HepG2 (cell line): Measurements from ENCODE around the gene USP12. TPM values are rescaled to one million over a fixed set of nuclear protein-coding genes. Genes with fewer than 3 reads are reported as not detected.

Experiments used
- CHD2 ChIP-seq: IDR thresholded peaks from 2 replicates; pipeline ENCODE4 v1.6.1; 2011; ENCODE audit warnings: low read depth, low read length, improper control_type of control experiment
- ERF ChIP-seq: IDR thresholded peaks from 2 replicates; pipeline ENCODE4 v1.6.1; 2018; ENCODE audit warnings: missing biosample characterization, missing genetic modification reagents
- EZH2 ChIP-seq: conservative IDR thresholded peaks from 2 replicates; pipeline ENCODE4 v1.6.1; 2012; ENCODE audit warnings: mild to moderate bottlenecking, low read depth, low read length, moderate library complexity
- KLF9 ChIP-seq: IDR thresholded peaks from 2 replicates; pipeline ENCODE4 v1.6.1; 2016; ENCODE audit warnings: low read depth
- MYC ChIP-seq: sonication (generic); formaldehyde crosslinking; IDR thresholded peaks from 2 replicates; pipeline ENCODE4 v1.9.0; 2021; ENCODE audit warnings: missing genetic modification reagents, borderline replicate concordance
- NAIF1 ChIP-seq: sonication (generic); formaldehyde crosslinking; IDR thresholded peaks from 2 replicates; pipeline ENCODE4 v1.5.0; 2020; ENCODE audit warnings: mild to moderate bottlenecking, missing genetic modification reagents, borderline replicate concordance
- ZFP1 ChIP-seq: IDR thresholded peaks from 2 replicates; pipeline ENCODE4 v1.6.1; 2016
- ZNF430 ChIP-seq: sonication (generic); formaldehyde crosslinking; IDR thresholded peaks from 2 replicates; pipeline ENCODE4 v1.9.0; 2021; ENCODE audit warnings: mild to moderate bottlenecking, missing genetic modification reagents
- ZNF44 ChIP-seq: sonication (generic); formaldehyde crosslinking; IDR thresholded peaks from 2 replicates; pipeline ENCODE4 v1.5.1; 2020; ENCODE audit warnings: mild to moderate bottlenecking, missing genetic modification reagents
- polyA plus RNA-seq, 8 experiments: library from polyadenylated mRNA; depleted of rRNA in 3 of 8; stranded (reverse) in 7 of 8; unstranded in 1 of 8; fragments of >200 nt; fragmentation: Illumina TruSeq in 4 of 8; extraction: Trizol in 4 of 8; gene quantifications; 2 replicates each; pipeline versions ENCODE4 v1.2.1 to v1.2.3, GENCODE V29; 2011 to 2016; ENCODE audit warnings: low read depth in 4 of 8, missing spikeins in 1 of 8, mixed read lengths in 1 of 8; ENCODE audit not compliant: insufficient read depth in 1 of 8
- total RNA-seq, 5 experiments: library from RNA; depleted of rRNA; stranded (reverse); fragments of >200 nt; fragmentation: Illumina TruSeq; extraction: Trizol; gene quantifications; 2 replicates each; pipeline ENCODE4 v1.2.3, GENCODE V29; 2016; ENCODE audit warnings: low read depth in 1 of 5
- TF ChIP-seq, protein P1 (sequence below): sonication (generic); formaldehyde crosslinking; IDR thresholded peaks from 2 replicates; pipeline ENCODE4 v1.4.0; 2020; ENCODE audit warnings: missing genetic modification reagents, borderline replicate concordance
- TF ChIP-seq, protein P2 (sequence below): sonication (generic); formaldehyde crosslinking; IDR thresholded peaks from 2 replicates; pipeline ENCODE4 v1.8.0; 2022; ENCODE audit warnings: missing genetic modification reagents, mild to moderate bottlenecking, borderline replicate concordance
- TF ChIP-seq, protein P3 (sequence below): sonication (generic); formaldehyde crosslinking; IDR thresholded peaks from 2 replicates; pipeline ENCODE4 v1.8.0; 2022; ENCODE audit warnings: low read depth, missing genetic modification reagents
- TF ChIP-seq, protein P4 (sequence below): sonication (generic); formaldehyde crosslinking; IDR thresholded peaks from 2 replicates; pipeline ENCODE4 v1.5.0; 2020; ENCODE audit warnings: missing genetic modification reagents
- TF ChIP-seq, protein P5 (sequence below): sonication (generic); formaldehyde crosslinking; IDR thresholded peaks from 2 replicates; pipeline ENCODE4 v1.8.1; 2022; ENCODE audit warnings: mild to moderate bottlenecking, missing genetic modification reagents
- TF ChIP-seq, protein P6 (sequence below): sonication (generic); formaldehyde crosslinking; IDR thresholded peaks from 2 replicates; pipeline ENCODE4 v1.4.0; 2020; ENCODE audit warnings: missing genetic modification reagents, mild to moderate bottlenecking, borderline replicate concordance

Gene USP12
- total and polyA plus RNA-seq, 2 of the 13 experiments (the other 11 are each of a cell fraction or from before 2014, with no cell fraction given): 9.8 to 19.5 TPM

DNA sequence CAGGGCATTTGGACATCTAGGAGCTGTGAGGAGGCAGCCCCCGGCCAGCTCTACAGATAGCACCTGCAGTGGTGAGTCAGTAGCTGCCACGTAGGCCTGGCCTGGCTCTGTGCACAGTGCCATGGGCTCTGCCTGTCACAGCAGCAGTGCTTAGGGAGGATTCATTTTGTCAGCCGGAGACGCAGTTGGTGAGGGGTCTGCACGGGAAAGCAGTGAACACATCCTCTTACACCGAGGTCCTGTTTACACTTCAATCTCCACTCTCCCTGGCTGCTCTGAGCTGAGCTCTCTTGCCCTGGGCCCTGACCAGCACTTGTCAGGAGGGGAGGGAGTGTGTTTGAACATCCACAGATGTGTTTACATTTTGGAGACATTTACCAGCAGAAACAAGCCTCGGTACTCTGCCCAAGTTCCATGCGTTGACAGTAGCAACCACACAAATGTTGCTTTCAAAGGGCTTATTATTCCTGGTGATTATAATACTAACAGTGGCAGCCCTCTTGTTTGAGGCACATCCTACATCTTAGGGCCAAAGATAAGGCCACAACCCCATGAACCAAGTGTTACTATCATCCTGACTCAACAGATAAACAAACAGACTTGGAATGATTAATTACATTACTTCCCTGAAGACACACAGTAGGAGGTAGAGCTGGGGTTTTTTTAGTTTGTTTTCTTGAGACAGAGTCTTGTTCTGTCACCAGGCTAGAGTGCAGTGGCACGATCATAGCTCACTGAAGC is 148.9 kb downstream of the USP12 start (continued):
- TF ChIP-seq, protein P1, sequence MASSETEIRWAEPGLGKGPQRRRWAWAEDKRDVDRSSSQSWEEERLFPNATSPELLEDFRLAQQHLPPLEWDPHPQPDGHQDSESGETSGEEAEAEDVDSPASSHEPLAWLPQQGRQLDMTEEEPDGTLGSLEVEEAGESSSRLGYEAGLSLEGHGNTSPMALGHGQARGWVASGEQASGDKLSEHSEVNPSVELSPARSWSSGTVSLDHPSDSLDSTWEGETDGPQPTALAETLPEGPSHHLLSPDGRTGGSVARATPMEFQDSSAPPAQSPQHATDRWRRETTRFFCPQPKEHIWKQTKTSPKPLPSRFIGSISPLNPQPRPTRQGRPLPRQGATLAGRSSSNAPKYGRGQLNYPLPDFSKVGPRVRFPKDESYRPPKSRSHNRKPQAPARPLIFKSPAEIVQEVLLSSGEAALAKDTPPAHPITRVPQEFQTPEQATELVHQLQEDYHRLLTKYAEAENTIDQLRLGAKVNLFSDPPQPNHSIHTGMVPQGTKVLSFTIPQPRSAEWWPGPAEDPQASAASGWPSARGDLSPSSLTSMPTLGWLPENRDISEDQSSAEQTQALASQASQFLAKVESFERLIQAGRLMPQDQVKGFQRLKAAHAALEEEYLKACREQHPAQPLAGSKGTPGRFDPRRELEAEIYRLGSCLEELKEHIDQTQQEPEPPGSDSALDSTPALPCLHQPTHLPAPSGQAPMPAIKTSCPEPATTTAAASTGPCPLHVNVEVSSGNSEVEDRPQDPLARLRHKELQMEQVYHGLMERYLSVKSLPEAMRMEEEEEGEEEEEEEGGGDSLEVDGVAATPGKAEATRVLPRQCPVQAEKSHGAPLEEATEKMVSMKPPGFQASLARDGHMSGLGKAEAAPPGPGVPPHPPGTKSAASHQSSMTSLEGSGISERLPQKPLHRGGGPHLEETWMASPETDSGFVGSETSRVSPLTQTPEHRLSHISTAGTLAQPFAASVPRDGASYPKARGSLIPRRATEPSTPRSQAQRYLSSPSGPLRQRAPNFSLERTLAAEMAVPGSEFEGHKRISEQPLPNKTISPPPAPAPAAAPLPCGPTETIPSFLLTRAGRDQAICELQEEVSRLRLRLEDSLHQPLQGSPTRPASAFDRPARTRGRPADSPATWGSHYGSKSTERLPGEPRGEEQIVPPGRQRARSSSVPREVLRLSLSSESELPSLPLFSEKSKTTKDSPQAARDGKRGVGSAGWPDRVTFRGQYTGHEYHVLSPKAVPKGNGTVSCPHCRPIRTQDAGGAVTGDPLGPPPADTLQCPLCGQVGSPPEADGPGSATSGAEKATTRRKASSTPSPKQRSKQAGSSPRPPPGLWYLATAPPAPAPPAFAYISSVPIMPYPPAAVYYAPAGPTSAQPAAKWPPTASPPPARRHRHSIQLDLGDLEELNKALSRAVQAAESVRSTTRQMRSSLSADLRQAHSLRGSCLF: no peak
- TF ChIP-seq KLF9 (CRISPR knock-in tag) (no peak), ZNF44 (no peak), EZH2 (no peak), ZFP1 (CRISPR knock-in tag) (0 out of 2 replicates have a peak, but pooled peaks have one; percentile 21), MYC (CRISPR knock-in tag) (peak; percentile 33; the same call in 1 of the 2 replicates), CHD2 (no peak), ZNF430 (CRISPR knock-in tag) (no peak), ERF (CRISPR knock-in tag) (no peak), NAIF1 (CRISPR knock-in tag) (no peak)
- TF ChIP-seq, protein P2, sequence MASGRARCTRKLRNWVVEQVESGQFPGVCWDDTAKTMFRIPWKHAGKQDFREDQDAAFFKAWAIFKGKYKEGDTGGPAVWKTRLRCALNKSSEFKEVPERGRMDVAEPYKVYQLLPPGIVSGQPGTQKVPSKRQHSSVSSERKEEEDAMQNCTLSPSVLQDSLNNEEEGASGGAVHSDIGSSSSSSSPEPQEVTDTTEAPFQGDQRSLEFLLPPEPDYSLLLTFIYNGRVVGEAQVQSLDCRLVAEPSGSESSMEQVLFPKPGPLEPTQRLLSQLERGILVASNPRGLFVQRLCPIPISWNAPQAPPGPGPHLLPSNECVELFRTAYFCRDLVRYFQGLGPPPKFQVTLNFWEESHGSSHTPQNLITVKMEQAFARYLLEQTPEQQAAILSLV (CRISPR knock-in tag): no peak
- TF ChIP-seq, protein P3, sequence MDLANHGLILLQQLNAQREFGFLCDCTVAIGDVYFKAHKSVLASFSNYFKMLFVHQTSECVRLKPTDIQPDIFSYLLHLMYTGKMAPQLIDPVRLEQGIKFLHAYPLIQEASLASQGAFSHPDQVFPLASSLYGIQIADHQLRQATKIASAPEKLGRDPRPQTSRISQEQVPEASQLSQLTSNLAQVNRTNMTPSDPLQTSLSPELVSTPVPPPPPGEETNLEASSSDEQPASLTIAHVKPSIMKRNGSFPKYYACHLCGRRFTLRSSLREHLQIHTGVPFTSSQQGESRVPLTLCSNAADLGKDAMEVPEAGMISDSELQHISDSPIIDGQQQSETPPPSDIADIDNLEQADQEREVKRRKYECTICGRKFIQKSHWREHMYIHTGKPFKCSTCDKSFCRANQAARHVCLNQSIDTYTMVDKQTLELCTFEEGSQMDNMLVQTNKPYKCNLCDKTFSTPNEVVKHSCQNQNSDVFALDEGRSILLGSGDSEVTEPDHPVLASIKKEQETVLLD (CRISPR knock-in tag): no peak
- TF ChIP-seq, protein P4, sequence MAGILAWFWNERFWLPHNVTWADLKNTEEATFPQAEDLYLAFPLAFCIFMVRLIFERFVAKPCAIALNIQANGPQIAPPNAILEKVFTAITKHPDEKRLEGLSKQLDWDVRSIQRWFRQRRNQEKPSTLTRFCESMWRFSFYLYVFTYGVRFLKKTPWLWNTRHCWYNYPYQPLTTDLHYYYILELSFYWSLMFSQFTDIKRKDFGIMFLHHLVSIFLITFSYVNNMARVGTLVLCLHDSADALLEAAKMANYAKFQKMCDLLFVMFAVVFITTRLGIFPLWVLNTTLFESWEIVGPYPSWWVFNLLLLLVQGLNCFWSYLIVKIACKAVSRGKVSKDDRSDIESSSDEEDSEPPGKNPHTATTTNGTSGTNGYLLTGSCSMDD (CRISPR knock-in tag): no peak
- TF ChIP-seq, protein P5, sequence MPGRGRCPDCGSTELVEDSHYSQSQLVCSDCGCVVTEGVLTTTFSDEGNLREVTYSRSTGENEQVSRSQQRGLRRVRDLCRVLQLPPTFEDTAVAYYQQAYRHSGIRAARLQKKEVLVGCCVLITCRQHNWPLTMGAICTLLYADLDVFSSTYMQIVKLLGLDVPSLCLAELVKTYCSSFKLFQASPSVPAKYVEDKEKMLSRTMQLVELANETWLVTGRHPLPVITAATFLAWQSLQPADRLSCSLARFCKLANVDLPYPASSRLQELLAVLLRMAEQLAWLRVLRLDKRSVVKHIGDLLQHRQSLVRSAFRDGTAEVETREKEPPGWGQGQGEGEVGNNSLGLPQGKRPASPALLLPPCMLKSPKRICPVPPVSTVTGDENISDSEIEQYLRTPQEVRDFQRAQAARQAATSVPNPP (CRISPR knock-in tag): no peak
- TF ChIP-seq, protein P6, sequence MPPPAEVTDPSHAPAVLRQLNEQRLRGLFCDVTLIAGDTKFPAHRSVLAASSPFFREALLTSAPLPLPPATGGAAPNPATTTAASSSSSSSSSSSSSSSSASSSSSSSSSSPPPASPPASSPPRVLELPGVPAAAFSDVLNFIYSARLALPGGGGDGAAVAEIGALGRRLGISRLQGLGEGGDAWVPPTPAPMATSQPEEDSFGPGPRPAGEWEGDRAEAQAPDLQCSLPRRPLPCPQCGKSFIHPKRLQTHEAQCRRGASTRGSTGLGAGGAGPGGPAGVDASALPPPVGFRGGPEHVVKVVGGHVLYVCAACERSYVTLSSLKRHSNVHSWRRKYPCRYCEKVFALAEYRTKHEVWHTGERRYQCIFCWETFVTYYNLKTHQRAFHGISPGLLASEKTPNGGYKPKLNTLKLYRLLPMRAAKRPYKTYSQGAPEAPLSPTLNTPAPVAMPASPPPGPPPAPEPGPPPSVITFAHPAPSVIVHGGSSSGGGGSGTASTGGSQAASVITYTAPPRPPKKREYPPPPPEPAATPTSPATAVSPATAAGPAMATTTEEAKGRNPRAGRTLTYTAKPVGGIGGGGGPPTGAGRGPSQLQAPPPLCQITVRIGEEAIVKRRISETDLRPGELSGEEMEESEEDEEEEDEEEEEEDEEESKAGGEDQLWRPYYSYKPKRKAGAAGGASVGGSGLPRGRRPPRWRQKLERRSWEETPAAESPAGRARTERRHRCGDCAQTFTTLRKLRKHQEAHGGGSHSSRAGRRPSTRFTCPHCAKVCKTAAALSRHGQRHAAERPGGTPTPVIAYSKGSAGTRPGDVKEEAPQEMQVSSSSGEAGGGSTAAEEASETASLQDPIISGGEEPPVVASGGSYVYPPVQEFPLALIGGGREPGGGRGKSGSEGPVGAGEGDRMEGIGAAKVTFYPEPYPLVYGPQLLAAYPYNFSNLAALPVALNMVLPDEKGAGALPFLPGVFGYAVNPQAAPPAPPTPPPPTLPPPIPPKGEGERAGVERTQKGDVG (CRISPR knock-in tag): no peak
